Measurements from ENCODE around the gene GDI1.

Gene GDI1

GRCh38 chrX:154462396-154462795 is 25.4 kb downstream of the GDI1 start:
- no peak for DNase-seq (ENCODE audit: low read depth in 1 of 2, low spot score in 1 of 2)
- no peak for TF ChIP-seq JUND (IDR thresholded peaks at IDR 0.05; ENCODE audit: low read depth)
- in situ Hi-C loops (cut with HindIII; ENCODE audit: low pct_unique_long_range_greater_than_20kb, low sequenced_read_pairs) = no loop called here

- no peak for DNase-seq (ENCODE audit: low read depth in 1 of 2, low spot score in 1 of 2)
- in situ Hi-C loops (cut with HindIII; ENCODE audit: low pct_unique_long_range_greater_than_20kb, low sequenced_read_pairs) = no loop called here
- TF ChIP-seq JUND (IDR thresholded peaks at IDR 0.05; ENCODE audit: low read depth) = no peak
Measured at GRCh38 chrX:154463611-154464220, 26.8 kb downstream of the GDI1 start.

GRCh38 chrX:154464806-154465365 is 27.9 kb downstream of the GDI1 start:
- in situ Hi-C loops (cut with HindIII; ENCODE audit: low pct_unique_long_range_greater_than_20kb, low sequenced_read_pairs) = no loop called here
- no peak for TF ChIP-seq JUND (IDR thresholded peaks at IDR 0.05; ENCODE audit: low read depth)
- DNase-seq (ENCODE audit: low read depth in 1 of 2, low spot score in 1 of 2) = no peak

- in situ Hi-C loops (cut with HindIII; ENCODE audit: low pct_unique_long_range_greater_than_20kb, low sequenced_read_pairs) = no loop called here
- no peak for TF ChIP-seq JUND (IDR thresholded peaks at IDR 0.05; ENCODE audit: low read depth)
- no peak for DNase-seq (ENCODE audit: low read depth in 1 of 2, low spot score in 1 of 2)
Measured at GRCh38 chrX:154465601-154466000, 28.6 kb downstream of the GDI1 start.

GRCh38 chrX:154466036-154466435 is 29.1 kb downstream of the GDI1 start:
- no peak for DNase-seq (ENCODE audit: low read depth in 1 of 2, low spot score in 1 of 2)
- in situ Hi-C loops (cut with HindIII; ENCODE audit: low pct_unique_long_range_greater_than_20kb, low sequenced_read_pairs) = no loop called here
- no peak for TF ChIP-seq JUND (IDR thresholded peaks at IDR 0.05; ENCODE audit: low read depth)

GRCh38 chrX:154466907-154467306 is 30.0 kb downstream of the GDI1 start:
- no peak for TF ChIP-seq JUND (IDR thresholded peaks at IDR 0.05; ENCODE audit: low read depth)
- in situ Hi-C loops (cut with HindIII; ENCODE audit: low pct_unique_long_range_greater_than_20kb, low sequenced_read_pairs) = no loop called here
- DNase-seq (ENCODE audit: low read depth in 1 of 2, low spot score in 1 of 2) = no peak

- DNase-seq (ENCODE audit: low read depth in 1 of 2, low spot score in 1 of 2) = no peak
- in situ Hi-C loops (cut with HindIII; ENCODE audit: low pct_unique_long_range_greater_than_20kb, low sequenced_read_pairs) = no loop called here
- TF ChIP-seq JUND (IDR thresholded peaks at IDR 0.05; ENCODE audit: low read depth) = no peak
Measured at GRCh38 chrX:154467556-154467955, 30.6 kb downstream of the GDI1 start.

GRCh38 chrX:154468217-154468616 is 31.3 kb downstream of the GDI1 start:
- no peak for TF ChIP-seq JUND (IDR thresholded peaks at IDR 0.05; ENCODE audit: low read depth)
- in situ Hi-C loops (cut with HindIII; ENCODE audit: low pct_unique_long_range_greater_than_20kb, low sequenced_read_pairs) = no loop called here
- no peak for DNase-seq (ENCODE audit: low read depth in 1 of 2, low spot score in 1 of 2)

GRCh38 chrX:154469114-154469513 is 32.2 kb downstream of the GDI1 start:
- in situ Hi-C loops (cut with HindIII; ENCODE audit: low pct_unique_long_range_greater_than_20kb, low sequenced_read_pairs) = no loop called here
- DNase-seq (ENCODE audit: low read depth in 1 of 2, low spot score in 1 of 2) = no peak
- no peak for TF ChIP-seq JUND (IDR thresholded peaks at IDR 0.05; ENCODE audit: low read depth)

GRCh38 chrX:154469880-154470279 is 32.9 kb downstream of the GDI1 start:
- TF ChIP-seq JUND (IDR thresholded peaks at IDR 0.05; ENCODE audit: low read depth) = no peak
- in situ Hi-C loops (cut with HindIII; ENCODE audit: low pct_unique_long_range_greater_than_20kb, low sequenced_read_pairs) = no loop called here
- DNase-seq (ENCODE audit: low read depth in 1 of 2, low spot score in 1 of 2) = no peak

GRCh38 chrX:154470434-154470833 is 33.5 kb downstream of the GDI1 start:
- in situ Hi-C loops (cut with HindIII; ENCODE audit: low pct_unique_long_range_greater_than_20kb, low sequenced_read_pairs) = no loop called here
- DNase-seq (ENCODE audit: low read depth in 1 of 2, low spot score in 1 of 2) = no peak
- TF ChIP-seq JUND (IDR thresholded peaks at IDR 0.05; ENCODE audit: low read depth) = no peak

- no peak for TF ChIP-seq JUND (IDR thresholded peaks at IDR 0.05; ENCODE audit: low read depth)
- DNase-seq (ENCODE audit: low read depth in 1 of 2, low spot score in 1 of 2) = no peak
- in situ Hi-C loops (cut with HindIII; ENCODE audit: low pct_unique_long_range_greater_than_20kb, low sequenced_read_pairs) = no loop called here
Measured at GRCh38 chrX:154470914-154471568, 34.1 kb downstream of the GDI1 start.

GRCh38 chrX:154471839-154472684 is 35.1 kb downstream of the GDI1 start:
- no peak for TF ChIP-seq JUND (IDR thresholded peaks at IDR 0.05; ENCODE audit: low read depth)
- no peak for DNase-seq (ENCODE audit: low read depth in 1 of 2, low spot score in 1 of 2)
- in situ Hi-C loops (cut with HindIII; ENCODE audit: low pct_unique_long_range_greater_than_20kb, low sequenced_read_pairs) = no loop called here

Data from T47D (cell line).